Head of caudate nucleus (tissue), 42 donors: Measurements from ENCODE around the gene TMEM266.

ENCODE experiments used
- DNase-seq, 42 donors: peaks; one replicate each; pipeline versions ENCODE4 v3.0.0 to v3.0.0-alpha.2; 2020 to 2021; ENCODE audit warnings: mixed read lengths in 7 of 42
- intact Hi-C: fragments of 100-400 bp; cut with DNase I; formaldehyde crosslinking; loops from one replicate; pipeline ENCODE4 v1.15.0; 2022

The TMEM266 gene

GRCh38 chr15:76153241-76154197 lies 93.7 kb downstream of the TMEM266 start:
- no peak for DNase-seq
- intact Hi-C loops = loop anchor here (5.0 kb wide), 1 partner anchor 96 kb away; the partner anchor contains the start of gene TMEM266

DNA sequence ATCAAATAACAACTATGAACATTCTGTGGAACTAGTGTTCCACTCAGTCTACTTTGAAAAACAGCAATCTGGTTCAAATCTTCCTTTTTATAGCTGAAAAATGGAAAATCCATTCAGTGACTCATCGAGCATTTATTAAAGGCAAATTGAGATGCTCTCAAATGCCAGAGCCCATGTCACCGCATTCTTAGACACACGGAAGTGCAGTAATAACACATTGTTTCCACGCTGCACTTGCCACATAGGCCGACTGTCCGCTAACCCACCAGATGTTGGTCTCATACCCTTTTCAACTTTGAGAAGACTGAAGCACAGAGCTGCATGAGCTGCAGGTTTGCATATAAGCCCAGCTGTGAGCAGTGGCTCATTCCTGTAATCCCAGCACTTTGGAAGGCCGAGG lies 95.9 kb downstream of the TMEM266 start:
- intact Hi-C loops = no loop called here

GRCh38 chr15:76158226-76158625 lies 98.4 kb downstream of the TMEM266 start:
- intact Hi-C loops = no loop called here
- no peak for DNase-seq

More for the DNA sequence above, 95.9 kb downstream of the TMEM266 start:
- peak in 4 of 42 donors; percentile 11 to 37 (median 17) for DNase-seq

- DNase-seq = no peak
- intact Hi-C loops = no loop called here
Observed at GRCh38 chr15:76158815-76159214, 99.0 kb downstream of the TMEM266 start.

- intact Hi-C loops = no loop called here
Observed at GRCh38 chr15:76159282-76159681, 99.5 kb downstream of the TMEM266 start.

DNA sequence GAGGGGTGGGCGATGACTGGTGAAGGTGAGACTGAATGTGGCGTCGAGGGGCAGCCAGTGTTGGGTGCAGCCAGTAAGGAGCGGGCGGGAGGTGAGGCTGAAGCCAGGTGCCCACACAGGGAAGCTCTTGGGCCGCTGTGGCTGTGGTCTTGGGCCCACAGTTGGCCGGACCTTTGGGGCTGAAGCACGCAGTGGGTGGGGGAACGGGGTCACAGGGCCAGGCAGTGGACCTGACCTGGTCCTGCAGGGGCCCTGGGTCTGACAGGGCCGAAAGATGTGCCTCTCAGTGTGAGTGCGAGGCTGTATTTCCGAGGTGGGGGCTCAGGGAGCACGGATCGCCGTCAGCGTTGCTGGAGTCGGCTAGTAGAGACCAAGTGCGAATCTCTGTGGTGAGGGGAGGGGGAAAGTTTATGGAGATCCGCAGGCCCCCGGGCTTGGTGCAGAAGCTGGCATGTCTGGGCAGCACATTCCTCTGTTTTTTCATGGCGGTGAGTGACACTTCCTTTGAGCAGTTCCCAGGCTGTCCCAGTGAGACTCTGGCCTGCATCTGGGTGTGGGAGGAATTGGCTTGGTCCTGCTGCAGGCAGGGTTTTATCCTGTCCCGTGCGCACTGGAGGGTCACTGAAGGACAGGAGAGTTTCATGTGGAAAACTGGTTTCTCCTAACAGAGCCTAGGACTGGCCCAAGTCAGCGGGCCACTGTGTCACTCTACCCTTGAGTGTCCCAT lies 100.8 kb downstream of the TMEM266 start:
- intact Hi-C loops = no loop called here

More at GRCh38 chr15:76159282-76159681, 99.5 kb downstream of the TMEM266 start:
- no peak for DNase-seq

GRCh38 chr15:76161153-76162035 lies 101.6 kb downstream of the TMEM266 start:
- DNase-seq = no peak
- intact Hi-C loops = no loop called here

More for the DNA sequence above, 100.8 kb downstream of the TMEM266 start:
- no peak for DNase-seq

DNA sequence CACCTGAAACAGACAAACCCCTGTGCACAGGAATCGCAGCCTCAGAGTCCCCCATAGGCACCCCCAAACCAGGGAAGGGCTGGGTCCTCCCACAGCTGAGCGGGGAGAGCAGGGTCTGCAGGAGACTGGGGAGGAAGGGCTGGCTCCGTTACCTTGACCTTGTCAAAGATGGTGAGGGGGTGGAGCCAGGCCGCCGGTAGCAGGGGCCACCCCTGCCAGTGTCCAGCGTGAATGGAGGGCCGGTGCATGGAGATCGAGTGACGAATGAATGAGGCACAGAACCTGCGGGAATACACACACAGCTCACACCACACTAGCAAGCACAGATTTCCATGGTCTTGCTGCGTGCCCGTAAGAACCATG lies 102.2 kb downstream of the TMEM266 start:
- DNase-seq = no peak
- intact Hi-C loops = no loop called here

DNA sequence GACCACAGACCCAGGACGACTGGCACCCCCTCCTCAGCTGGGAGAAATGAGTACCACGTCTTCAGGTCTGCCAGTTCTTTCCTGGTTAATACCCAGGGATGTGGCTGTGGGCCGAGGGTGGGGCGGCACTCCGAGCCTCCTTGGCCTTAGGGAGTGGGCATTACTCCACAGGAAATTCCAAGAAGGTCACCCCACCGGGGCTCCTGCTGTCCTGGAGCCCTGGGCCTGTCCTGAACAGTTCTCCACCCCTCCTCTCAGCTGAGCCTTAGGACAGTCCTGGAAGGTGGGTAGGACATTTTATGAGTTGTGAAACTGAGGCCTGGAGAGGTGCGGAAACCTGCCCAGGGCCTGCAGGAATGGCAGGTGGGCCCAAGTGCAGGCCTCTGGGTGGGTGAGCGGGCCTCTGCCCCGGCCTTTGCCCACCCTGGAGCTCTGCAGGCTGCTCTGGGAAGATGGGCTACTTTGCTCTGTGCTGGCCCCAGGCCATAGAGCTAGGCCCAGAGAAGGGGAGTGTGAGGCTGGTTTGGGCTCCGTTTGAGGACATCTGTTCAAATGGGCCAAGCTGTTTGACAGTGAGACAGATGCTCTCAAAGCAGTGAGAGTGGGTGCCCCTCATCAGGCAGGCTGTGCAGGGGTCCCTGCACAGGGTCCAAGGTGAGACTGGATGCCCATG lies 103.1 kb downstream of the TMEM266 start:
- intact Hi-C loops = no loop called here
- DNase-seq = no peak

GRCh38 chr15:76163457-76164295 lies 103.9 kb downstream of the TMEM266 start:
- intact Hi-C loops = no loop called here
- DNase-seq = no peak

DNA sequence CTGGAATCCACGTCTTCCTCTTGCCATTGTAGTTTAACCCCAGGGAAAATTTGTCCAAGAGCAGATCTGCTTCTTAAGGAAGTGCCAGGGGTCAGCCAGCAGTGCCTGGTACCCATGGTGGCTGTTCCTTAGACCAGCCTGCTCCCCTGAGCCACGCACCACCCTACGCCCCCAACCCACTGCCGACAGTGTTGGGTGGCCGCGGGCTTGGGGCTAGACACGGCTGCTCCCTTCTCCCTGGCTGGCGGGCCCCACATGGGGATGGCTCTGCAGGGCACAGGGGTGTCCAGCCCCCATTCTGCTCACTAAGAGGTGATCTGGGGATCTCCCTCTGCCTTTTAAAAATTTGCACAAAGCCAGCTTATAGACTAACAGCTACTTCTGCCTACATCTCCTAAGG lies 104.8 kb downstream of the TMEM266 start:
- intact Hi-C loops = no loop called here

GRCh38 chr15:76165951-76166350 lies 106.2 kb downstream of the TMEM266 start:
- intact Hi-C loops = no loop called here
- DNase-seq = no peak

More for the DNA sequence above, 104.8 kb downstream of the TMEM266 start:
- DNase-seq = no peak

DNA sequence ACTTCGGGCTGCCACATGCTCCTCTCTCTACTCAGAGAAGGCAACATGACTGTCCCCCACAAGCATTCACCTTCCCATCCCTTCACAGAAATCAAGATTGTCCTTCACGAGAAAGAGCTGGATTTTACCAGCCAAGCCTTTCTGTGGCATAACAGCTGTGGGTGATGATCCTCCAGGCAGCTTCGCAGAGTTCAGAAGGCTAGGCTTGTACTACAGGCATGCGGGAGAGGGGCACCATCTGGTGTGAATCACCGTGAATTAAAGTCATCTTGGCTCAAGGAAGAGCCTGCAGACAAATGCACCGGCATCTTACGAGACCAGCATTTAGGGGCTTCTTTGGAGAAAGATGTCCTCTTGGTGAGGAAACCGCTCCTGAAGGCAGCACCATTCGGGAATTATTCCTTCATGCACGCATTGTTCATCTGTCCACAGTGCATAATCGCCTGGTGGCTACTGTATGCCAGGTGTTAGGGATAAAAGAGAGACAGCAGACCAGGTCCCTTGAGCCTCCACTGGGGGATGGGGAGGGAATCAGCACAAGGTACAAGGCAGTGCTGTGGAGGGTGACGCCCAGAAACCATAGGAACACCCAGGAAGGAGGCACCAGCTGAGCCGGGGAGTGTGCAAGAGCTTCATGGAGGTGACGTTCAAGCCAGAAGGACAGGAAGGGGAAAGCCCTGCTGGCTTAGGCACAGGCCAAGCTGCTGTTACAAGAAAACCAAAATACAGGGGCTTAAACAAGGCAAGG lies 108.6 kb downstream of the TMEM266 start:
- intact Hi-C loops = no loop called here
- no peak for DNase-seq

- peak in 1 of 42 donors; percentile 44 for DNase-seq
- intact Hi-C loops = no loop called here
Observed at GRCh38 chr15:76169018-76169417, 109.2 kb downstream of the TMEM266 start.

DNA sequence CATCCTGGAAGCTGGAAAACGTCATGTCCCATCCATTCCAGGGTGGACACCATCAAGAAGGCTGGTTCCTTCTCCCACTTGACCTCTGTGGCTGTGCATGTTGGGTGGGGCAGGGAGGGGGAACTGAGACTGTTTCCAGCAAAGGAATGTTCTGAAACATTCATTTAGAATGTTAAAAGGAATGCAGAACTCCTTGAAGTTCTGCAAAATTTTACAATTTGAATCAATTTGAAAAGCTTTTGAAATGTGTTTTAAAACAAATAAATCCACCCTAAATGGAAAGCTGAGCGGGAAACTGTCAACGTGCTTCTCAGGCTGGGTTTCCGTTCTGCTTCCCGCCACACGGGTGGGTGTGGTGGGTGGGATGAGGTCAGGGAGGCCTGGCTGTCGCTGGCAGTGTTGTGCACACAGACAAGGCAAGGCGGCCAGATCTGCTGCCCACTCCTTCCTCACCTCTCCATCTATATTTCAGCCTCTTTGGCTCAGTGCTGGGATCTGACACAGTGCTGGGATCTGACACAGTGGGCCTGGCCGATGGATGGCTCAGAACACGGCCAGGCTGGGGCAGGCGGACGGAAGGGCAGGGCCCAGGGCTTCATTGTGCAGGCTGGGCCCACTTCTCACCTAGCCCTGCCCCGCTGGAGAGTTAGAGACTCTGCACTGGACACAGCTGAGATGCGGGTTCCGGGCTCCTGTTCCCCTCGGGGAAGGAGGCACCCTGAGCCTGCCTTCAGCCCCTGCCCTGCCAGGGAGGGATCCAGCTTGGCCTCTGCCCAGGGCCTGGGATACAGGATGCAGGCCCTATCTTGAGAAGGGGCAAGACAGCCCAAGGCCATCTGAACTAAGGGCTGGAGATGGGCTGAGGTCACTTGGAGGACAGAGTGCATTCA lies 110.4 kb downstream of the TMEM266 start:
- no peak for DNase-seq
- intact Hi-C loops = no loop called here

- no peak for DNase-seq
- intact Hi-C loops = no loop called here
Observed at GRCh38 chr15:76172782-76173181, 113.0 kb downstream of the TMEM266 start.
